22Rv1 (cell line): ENCODE measurements around the gene SNAPIN.

ENCODE experiments used
- CTCF ChIP-seq: fragments of 450-650 bp; IDR thresholded peaks from 2 replicates; pipeline ENCODE4 v1.5.1; 2017; ENCODE audit warnings: mild to moderate bottlenecking
- ZFX ChIP-seq: fragments of 450-650 bp; IDR thresholded peaks from 2 replicates; pipeline ENCODE4 v1.6.1; 2017; ENCODE audit warnings: antibody characterized with exemption, borderline replicate concordance

DNA sequence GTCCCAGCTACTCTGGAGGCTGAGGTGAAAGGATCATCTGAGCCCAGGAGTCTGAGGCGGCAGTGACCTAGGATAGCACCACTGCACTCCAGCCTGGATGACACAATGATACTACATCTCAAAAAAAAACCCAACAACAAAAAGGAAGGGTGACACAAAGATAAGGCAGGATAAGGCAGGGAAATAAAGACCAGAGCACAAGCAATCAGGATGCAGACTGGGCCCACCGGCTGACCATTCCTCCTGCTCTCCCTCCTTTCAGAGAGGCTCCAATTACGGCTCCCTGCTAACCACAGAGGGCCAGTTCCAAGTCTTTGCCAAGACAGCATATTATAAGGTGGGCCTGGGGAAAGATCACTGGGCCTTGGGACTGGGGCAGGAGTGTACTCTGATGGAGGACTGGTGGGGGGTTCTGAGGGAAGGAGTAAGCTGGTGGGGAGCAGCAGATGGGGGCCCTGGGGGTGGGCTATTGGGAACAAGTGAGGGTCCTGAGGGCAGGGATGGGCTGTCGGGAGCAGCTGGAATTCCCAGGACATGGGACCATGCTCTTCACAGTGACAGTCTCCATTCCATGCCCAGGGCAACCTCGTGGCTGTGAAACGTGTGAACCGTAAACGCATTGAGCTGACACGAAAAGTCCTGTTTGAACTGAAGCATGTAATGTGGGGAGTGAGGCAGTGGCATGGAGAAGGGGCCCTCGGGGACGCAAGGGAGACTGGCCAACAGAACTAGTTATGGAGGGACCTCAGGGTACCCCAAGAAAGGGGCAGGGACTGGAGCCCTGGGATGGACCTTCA is 27.2 kb downstream of the SNAPIN start:
- no peak for TF ChIP-seq CTCF
- no peak for TF ChIP-seq ZFX
